Adrenal gland (tissue), 5 donors: ENCODE results near the gene TTC22.

Source experiments
- POLR2A ChIP-seq, 2 donors: fragments of 450-650 bp; IDR thresholded peaks; one replicate each; pipeline ENCODE4 v1.6.1; 2017; ENCODE audit warnings: antibody characterized with exemption in 2 of 2, mild to moderate bottlenecking in 2 of 2, moderate library complexity in 1 of 2
- TF ChIP-seq, protein P1 (sequence below), 6 experiments: fragments of 450-650 bp in 4 of 6; fragments of 200-600 bp in 2 of 6; sonication (generic) in 1 of 6; IDR thresholded peaks; 1 replicate in 5 of 6; 2 replicates in 1 of 6; pipeline versions ENCODE4 v1.5.1 to v1.8.0; 2016 to 2021; ENCODE audit warnings: antibody characterized with exemption in 6 of 6, mild to moderate bottlenecking in 2 of 6, moderate library complexity in 1 of 6
- donor health status: DM: no; HTN: no; CAD: no.

DNA sequence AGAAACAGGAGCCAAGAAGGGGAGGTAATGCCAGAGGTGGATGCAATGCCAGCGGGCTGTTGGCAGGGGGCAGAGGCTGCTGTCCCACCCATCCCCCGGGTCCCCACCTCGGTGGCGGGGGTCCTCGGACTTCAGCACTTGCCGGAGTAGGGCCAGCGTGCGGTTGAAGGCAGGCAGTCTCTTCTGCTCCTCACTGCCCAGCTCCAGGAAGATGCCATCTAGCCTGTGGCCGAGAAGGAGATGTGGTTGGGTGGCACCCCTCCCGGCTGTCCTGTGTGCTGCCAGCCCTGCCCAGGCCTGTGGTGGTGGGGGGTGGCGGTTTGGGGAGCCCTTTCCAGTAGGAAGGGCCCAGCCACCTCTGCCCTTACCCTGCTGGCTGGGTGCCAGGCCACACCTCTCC is 13.5 kb downstream of the TTC22 start:
- TF ChIP-seq, protein P1, sequence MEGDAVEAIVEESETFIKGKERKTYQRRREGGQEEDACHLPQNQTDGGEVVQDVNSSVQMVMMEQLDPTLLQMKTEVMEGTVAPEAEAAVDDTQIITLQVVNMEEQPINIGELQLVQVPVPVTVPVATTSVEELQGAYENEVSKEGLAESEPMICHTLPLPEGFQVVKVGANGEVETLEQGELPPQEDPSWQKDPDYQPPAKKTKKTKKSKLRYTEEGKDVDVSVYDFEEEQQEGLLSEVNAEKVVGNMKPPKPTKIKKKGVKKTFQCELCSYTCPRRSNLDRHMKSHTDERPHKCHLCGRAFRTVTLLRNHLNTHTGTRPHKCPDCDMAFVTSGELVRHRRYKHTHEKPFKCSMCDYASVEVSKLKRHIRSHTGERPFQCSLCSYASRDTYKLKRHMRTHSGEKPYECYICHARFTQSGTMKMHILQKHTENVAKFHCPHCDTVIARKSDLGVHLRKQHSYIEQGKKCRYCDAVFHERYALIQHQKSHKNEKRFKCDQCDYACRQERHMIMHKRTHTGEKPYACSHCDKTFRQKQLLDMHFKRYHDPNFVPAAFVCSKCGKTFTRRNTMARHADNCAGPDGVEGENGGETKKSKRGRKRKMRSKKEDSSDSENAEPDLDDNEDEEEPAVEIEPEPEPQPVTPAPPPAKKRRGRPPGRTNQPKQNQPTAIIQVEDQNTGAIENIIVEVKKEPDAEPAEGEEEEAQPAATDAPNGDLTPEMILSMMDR (IDR thresholded peaks at IDR 0.05), result no peak
- TF ChIP-seq POLR2A (IDR thresholded peaks at IDR 0.05), result no peak
